LNCaP clone FGC (cell line): ENCODE data around the gene RELN.
"Not testable (repeated sequence)": the region's sequence is repeated elsewhere in the genome, so short reads cannot be mapped to it uniquely, and the experiment has no call there.

Source experiments
- DNase-seq: peaks from one replicate; pipeline ENCODE4 v3.0.0-alpha.2; 2011; ENCODE audit warnings: low read depth
- H3K4me3 ChIP-seq: 2 replicates; pipeline ENCODE4 v1.5.1; 2011; ENCODE audit warnings: mild to moderate bottlenecking, low read depth, low read length, control low read depth
- TF ChIP-seq, protein P1 (sequence below): IDR thresholded peaks from 2 replicates; pipeline ENCODE4 v1.5.1; 2012; ENCODE audit warnings: mild to moderate bottlenecking; ENCODE audit not compliant: control insufficient read depth, insufficient read depth; ENCODE audit errors: extremely low read depth

The RELN gene

GRCh38 chr7:103905997-103906396 is 83.5 kb downstream of the RELN start:
- no peak for DNase-seq
- no peak overlapping the region for H3K4me3 ChIP-seq
- TF ChIP-seq, protein P1, sequence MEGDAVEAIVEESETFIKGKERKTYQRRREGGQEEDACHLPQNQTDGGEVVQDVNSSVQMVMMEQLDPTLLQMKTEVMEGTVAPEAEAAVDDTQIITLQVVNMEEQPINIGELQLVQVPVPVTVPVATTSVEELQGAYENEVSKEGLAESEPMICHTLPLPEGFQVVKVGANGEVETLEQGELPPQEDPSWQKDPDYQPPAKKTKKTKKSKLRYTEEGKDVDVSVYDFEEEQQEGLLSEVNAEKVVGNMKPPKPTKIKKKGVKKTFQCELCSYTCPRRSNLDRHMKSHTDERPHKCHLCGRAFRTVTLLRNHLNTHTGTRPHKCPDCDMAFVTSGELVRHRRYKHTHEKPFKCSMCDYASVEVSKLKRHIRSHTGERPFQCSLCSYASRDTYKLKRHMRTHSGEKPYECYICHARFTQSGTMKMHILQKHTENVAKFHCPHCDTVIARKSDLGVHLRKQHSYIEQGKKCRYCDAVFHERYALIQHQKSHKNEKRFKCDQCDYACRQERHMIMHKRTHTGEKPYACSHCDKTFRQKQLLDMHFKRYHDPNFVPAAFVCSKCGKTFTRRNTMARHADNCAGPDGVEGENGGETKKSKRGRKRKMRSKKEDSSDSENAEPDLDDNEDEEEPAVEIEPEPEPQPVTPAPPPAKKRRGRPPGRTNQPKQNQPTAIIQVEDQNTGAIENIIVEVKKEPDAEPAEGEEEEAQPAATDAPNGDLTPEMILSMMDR, result no peak

- no peak for DNase-seq
- no peak overlapping the region for H3K4me3 ChIP-seq
- TF ChIP-seq, protein P1, result no peak
These were observed 86.5 kb downstream of the RELN start for GRCh38 chr7:103902917-103903316.

GRCh38 chr7:103896826-103897225 is 92.6 kb downstream of the RELN start:
- DNase-seq, H3K4me3 ChIP-seq: not testable (repeated sequence)

DNA sequence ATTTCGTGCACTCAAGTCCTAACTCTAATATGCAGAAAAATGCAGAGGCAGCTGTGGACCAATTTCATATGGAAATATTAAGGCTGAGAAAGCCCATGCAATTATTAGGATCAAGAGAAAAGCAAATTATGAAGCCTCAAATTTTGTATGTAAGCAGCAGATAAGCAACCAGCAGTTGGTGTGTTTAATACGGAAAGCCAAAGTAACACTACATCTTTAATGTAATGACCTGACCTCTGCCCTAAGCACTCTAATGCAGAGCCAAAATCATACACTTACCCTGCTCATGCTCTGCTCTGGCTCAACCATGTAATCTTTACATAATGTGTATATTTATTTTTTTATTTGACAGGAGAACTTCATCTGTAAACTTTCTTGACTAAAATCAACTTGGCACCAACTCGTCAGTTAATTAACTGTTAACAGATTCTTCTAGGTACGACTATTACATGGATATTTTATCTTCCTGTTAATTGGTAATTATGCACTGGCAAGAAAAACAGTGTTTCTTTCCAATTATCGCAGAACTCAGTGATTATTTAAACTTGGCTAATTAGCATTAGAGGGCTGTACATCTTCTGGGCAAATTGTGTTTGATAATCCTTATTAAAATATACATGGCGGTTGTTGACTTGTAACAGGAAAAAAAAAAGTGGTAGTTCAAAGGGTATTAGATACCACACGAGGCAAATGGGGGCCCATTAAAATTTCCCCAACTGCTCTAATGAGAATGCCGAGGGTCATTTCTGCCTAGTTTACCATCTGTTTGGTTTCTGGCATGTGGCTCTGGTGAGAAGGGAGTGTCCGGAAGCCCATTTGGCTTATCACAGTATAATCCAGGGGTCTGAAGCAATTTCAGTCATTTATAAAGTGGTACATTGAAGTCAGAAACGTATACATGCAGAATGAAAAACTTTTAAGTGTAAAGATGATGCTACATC is 94.5 kb downstream of the RELN start:
- no peak overlapping the region for H3K4me3 ChIP-seq
- TF ChIP-seq, protein P1, result no peak
- no peak for DNase-seq

- no peak for DNase-seq
- TF ChIP-seq, protein P1, result no peak
- H3K4me3 ChIP-seq, result no peak overlapping the region
These were observed 96.1 kb downstream of the RELN start for GRCh38 chr7:103893350-103893749.

DNA sequence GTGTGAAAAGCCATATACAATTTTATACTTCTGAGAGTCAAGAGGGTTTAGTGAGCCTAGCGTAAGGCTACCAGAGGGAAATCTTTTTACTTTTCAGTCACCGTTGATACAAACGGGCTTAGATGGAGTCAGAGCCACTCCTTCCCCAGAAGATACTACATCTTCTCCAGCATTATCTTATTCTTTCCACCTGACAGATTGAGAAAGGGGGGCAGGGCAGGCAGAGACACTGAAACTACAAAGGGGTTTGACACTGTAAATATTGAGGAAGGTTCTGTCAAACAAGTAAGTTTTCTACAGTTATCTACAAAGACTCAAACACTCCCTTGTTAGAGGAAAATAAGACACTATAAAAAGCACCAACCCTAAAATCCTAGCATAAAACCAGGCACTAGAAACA is 100.0 kb downstream of the RELN start:
- H3K4me3 ChIP-seq, result no peak overlapping the region
- TF ChIP-seq, protein P1, result no peak
- no peak for DNase-seq

- H3K4me3 ChIP-seq, result no peak overlapping the region
- TF ChIP-seq, protein P1, result no peak
- no peak for DNase-seq
These were observed 100.8 kb downstream of the RELN start for GRCh38 chr7:103888603-103889153.
